Liver (tissue), 9 donors: ENCODE measurements around the gene DUT. TPM values are rescaled to one million over a fixed set of nuclear protein-coding genes. Genes with fewer than 3 reads are reported as not detected.

ENCODE experiments used
- DNase-seq: peaks from one replicate; pipeline ENCODE4 v3.0.0-alpha.2; 2017; ENCODE audit warnings: low spot score
- H3K27ac ChIP-seq, 2 donors: one replicate each; pipeline ENCODE4 v1.7.0; 2013; ENCODE audit warnings: inconsistent platforms in 2 of 2, low read length in 2 of 2, control low read depth in 1 of 2, low read depth in 1 of 2, mild to moderate bottlenecking in 1 of 2
- H3K27me3 ChIP-seq, 4 donors: one replicate each; pipeline versions ENCODE4 v1.6.1 to v1.7.0; 2013; ENCODE audit warnings: low read length in 3 of 4, inconsistent platforms in 1 of 4, mild to moderate bottlenecking in 1 of 4, moderate library complexity in 1 of 4; ENCODE audit not compliant: control insufficient read depth in 4 of 4, insufficient read depth in 4 of 4
- H3K36me3 ChIP-seq, 4 donors: one replicate each; pipeline versions ENCODE4 v1.6.1 to v1.7.0; 2013; ENCODE audit warnings: low read length in 3 of 4, mild to moderate bottlenecking in 3 of 4, low read depth in 1 of 4, moderate library complexity in 1 of 4; ENCODE audit not compliant: control insufficient read depth in 4 of 4, insufficient read depth in 3 of 4
- H3K4me1 ChIP-seq, 4 donors: one replicate each; pipeline versions ENCODE4 v1.6.1 to v1.7.0; 2013; ENCODE audit warnings: low read length in 3 of 4, mild to moderate bottlenecking in 3 of 4, moderate library complexity in 1 of 4; ENCODE audit not compliant: control insufficient read depth in 4 of 4, insufficient read depth in 4 of 4
- H3K4me3 ChIP-seq, 3 donors: one replicate each; pipeline versions ENCODE4 v1.6.1 to v1.7.0; 2013; ENCODE audit warnings: low read length in 3 of 3, control low read depth in 1 of 3, low read depth in 1 of 3, mild to moderate bottlenecking in 1 of 3
- H3K9ac ChIP-seq, 2 donors: one replicate each; pipeline ENCODE4 v1.7.0; 2013; ENCODE audit warnings: low read length in 2 of 2, mild to moderate bottlenecking in 2 of 2, moderate library complexity in 2 of 2, control low read depth in 1 of 2, low read depth in 1 of 2
- H3K9me3 ChIP-seq, 4 donors: one replicate each; pipeline versions ENCODE4 v1.6.1 to v1.7.0; 2013; ENCODE audit warnings: low read length in 3 of 4; ENCODE audit not compliant: control insufficient read depth in 4 of 4
- CTCF ChIP-seq: fragments of 150-350 bp; IDR thresholded peaks from 2 replicates; pipeline ENCODE4 v1.5.1; 2017; ENCODE audit warnings: improper control_type of control experiment, low read depth, low read length; ENCODE audit not compliant: missing input control
- EGR1 ChIP-seq, 2 donors: IDR thresholded peaks; 2 replicates each; pipeline ENCODE4 v1.6.1; 2016 to 2018; ENCODE audit warnings: antibody characterized with exemption in 2 of 2, low read depth in 2 of 2
- FOXA1 ChIP-seq: IDR thresholded peaks from 2 replicates; pipeline ENCODE4 v1.6.1; 2016; ENCODE audit warnings: antibody characterized with exemption
- FOXA2 ChIP-seq: IDR thresholded peaks from 2 replicates; pipeline ENCODE4 v1.6.1; 2016; ENCODE audit warnings: antibody characterized with exemption
- GABPA ChIP-seq, 2 donors: IDR thresholded peaks in 1 of 2; conservative IDR thresholded peaks in 1 of 2; 2 replicates each; pipeline ENCODE4 v1.6.1; 2016; ENCODE audit warnings: antibody characterized with exemption in 2 of 2, mild to moderate bottlenecking in 1 of 2, moderate library complexity in 1 of 2
- HNF4A ChIP-seq, 2 donors: conservative IDR thresholded peaks; 2 replicates each; pipeline ENCODE4 v1.6.1; 2016; ENCODE audit warnings: antibody characterized with exemption in 2 of 2, mild to moderate bottlenecking in 2 of 2
- HNF4G ChIP-seq: IDR thresholded peaks from 2 replicates; pipeline ENCODE4 v1.6.1; 2016; ENCODE audit warnings: antibody characterized with exemption
- JUND ChIP-seq, 2 donors: IDR thresholded peaks; 2 replicates each; pipeline ENCODE4 v1.6.1; 2016; ENCODE audit warnings: antibody characterized with exemption in 2 of 2
- NR2F2 ChIP-seq: IDR thresholded peaks from 2 replicates; pipeline ENCODE4 v1.6.1; 2016; ENCODE audit warnings: antibody characterized with exemption
- RAD21 ChIP-seq, 2 donors: IDR thresholded peaks; 2 replicates each; pipeline ENCODE4 v1.6.1; 2016; ENCODE audit warnings: antibody characterized with exemption in 2 of 2, mild to moderate bottlenecking in 2 of 2
- RXRA ChIP-seq, 2 donors: IDR thresholded peaks; 2 replicates each; pipeline ENCODE4 v1.6.1; 2017 to 2018; ENCODE audit warnings: antibody characterized with exemption in 2 of 2, mild to moderate bottlenecking in 1 of 2
- SP1 ChIP-seq: IDR thresholded peaks from 2 replicates; pipeline ENCODE4 v1.6.1; 2018; ENCODE audit warnings: antibody characterized with exemption, mild to moderate bottlenecking
- TAF1 ChIP-seq: conservative IDR thresholded peaks from 2 replicates; pipeline ENCODE4 v1.6.1; 2016; ENCODE audit warnings: antibody characterized with exemption, mild to moderate bottlenecking
- YY1 ChIP-seq: IDR thresholded peaks from 2 replicates; pipeline ENCODE4 v1.6.1; 2016; ENCODE audit warnings: antibody characterized with exemption, mild to moderate bottlenecking
- ZBTB33 ChIP-seq: IDR thresholded peaks from 2 replicates; pipeline ENCODE4 v1.6.1; 2016; ENCODE audit warnings: antibody characterized with exemption
- WGBS: extraction: QIAGEN DNeasy Blood & Tissue Kit; methylation state at CpG from one replicate; pipeline ENCODE4 v1.1.7; 2013; 5-methylcytosine and 5-hydroxymethylcytosine counted together
- polyA plus RNA-seq, 2 donors: library from polyadenylated mRNA; stranded (reverse) in 1 of 2; unstranded in 1 of 2; fragments of 200-250 nt in 1 of 2; fragments of >200 nt in 1 of 2; fragmentation: Nextera tagmentation in 1 of 2; extraction: Ambion mirVana in 1 of 2; gene quantifications; one replicate each; pipeline versions ENCODE4 v1.2.1 to v1.2.3, GENCODE V29; 2013 to 2015
- total RNA-seq, 2 donors: library from RNA; depleted of rRNA; stranded (reverse); fragments of >200 nt; gene quantifications; one replicate each; pipeline ENCODE4 v1.2.3, GENCODE V29; 2014
- TF ChIP-seq, protein P1 (sequence below): IDR thresholded peaks from 2 replicates; pipeline ENCODE4 v1.6.1; 2016; ENCODE audit warnings: antibody characterized with exemption
- TF ChIP-seq, protein P2 (sequence below): IDR thresholded peaks from 2 replicates; pipeline ENCODE4 v1.6.1; 2016; ENCODE audit warnings: antibody characterized with exemption, mild to moderate bottlenecking
- TF ChIP-seq, protein P3 (sequence below): IDR thresholded peaks from 2 replicates; pipeline ENCODE4 v1.6.1; 2016; ENCODE audit warnings: antibody characterized with exemption
- donor health status: healthy.
- donor health status: healthy.
- donor health status: healthy.
- donor health status: healthy.
- donor health status: healthy.

Gene DUT
- total and polyA plus RNA-seq, 4 donors: 12.8 to 58.7 (median 35.1) TPM

GRCh38 chr15:48300038-48300437 is 31.2 kb upstream of the DUT start:
- no peak overlapping the region for H3K9ac ChIP-seq
- peaks cover 0 to 3% (median 0%) of the 10 kb centered on the region in 4 donors for H3K9me3 ChIP-seq
- no peak overlapping the region for H3K4me3 ChIP-seq
- no peak overlapping the region for H3K27ac ChIP-seq
- DNase-seq: no peak
- WGBS: 86% methylated on average over 5 of the region's 5 CpGs
- H3K36me3 ChIP-seq: no peaks in the 10 kb centered on the region
- H3K27me3 ChIP-seq: no peaks in the 10 kb centered on the region
- H3K4me1 ChIP-seq: no peaks in the 10 kb centered on the region
- TF ChIP-seq HNF4A (conservative IDR thresholded peaks at IDR 0.05) (no peak), FOXA1 (no peak), ZBTB33 (no peak), SP1 (no peak), NR2F2 (no peak), JUND (IDR thresholded peaks at IDR 0.05) (no peak), GABPA (IDR thresholded peaks at IDR 0.05 in 1 of 2, conservative IDR thresholded peaks at IDR 0.05 in 1 of 2) (no peak)
- TF ChIP-seq, protein P1, sequence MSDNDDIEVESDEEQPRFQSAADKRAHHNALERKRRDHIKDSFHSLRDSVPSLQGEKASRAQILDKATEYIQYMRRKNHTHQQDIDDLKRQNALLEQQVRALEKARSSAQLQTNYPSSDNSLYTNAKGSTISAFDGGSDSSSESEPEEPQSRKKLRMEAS: no peak
- TF ChIP-seq, protein P2, sequence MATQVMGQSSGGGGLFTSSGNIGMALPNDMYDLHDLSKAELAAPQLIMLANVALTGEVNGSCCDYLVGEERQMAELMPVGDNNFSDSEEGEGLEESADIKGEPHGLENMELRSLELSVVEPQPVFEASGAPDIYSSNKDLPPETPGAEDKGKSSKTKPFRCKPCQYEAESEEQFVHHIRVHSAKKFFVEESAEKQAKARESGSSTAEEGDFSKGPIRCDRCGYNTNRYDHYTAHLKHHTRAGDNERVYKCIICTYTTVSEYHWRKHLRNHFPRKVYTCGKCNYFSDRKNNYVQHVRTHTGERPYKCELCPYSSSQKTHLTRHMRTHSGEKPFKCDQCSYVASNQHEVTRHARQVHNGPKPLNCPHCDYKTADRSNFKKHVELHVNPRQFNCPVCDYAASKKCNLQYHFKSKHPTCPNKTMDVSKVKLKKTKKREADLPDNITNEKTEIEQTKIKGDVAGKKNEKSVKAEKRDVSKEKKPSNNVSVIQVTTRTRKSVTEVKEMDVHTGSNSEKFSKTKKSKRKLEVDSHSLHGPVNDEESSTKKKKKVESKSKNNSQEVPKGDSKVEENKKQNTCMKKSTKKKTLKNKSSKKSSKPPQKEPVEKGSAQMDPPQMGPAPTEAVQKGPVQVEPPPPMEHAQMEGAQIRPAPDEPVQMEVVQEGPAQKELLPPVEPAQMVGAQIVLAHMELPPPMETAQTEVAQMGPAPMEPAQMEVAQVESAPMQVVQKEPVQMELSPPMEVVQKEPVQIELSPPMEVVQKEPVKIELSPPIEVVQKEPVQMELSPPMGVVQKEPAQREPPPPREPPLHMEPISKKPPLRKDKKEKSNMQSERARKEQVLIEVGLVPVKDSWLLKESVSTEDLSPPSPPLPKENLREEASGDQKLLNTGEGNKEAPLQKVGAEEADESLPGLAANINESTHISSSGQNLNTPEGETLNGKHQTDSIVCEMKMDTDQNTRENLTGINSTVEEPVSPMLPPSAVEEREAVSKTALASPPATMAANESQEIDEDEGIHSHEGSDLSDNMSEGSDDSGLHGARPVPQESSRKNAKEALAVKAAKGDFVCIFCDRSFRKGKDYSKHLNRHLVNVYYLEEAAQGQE: no peak

DNA sequence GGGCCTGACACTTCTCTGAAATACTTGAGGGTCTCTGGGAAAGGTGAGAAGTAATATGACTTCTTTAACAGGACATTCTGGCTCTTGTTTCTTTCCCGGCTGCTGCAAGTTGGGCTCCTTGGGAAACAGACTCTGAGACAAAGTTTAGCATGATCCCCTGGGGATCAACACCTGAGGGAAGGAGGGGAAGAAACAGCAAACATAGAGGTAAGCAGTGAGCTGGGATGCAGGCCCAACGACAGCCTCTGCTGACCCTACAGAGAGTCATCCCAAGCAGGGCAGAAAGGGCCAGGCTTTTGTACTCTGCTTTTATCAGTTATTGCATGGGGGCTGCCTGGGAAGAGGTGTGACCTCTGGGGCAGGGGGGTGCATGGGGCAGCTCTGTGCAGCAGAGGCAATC is 26.8 kb upstream of the DUT start:
- DNase-seq: no peak
- H3K9ac ChIP-seq: no peak overlapping the region
- H3K36me3 ChIP-seq: no peaks in the 10 kb centered on the region
- H3K27ac ChIP-seq: no peak overlapping the region
- no peak overlapping the region for H3K4me3 ChIP-seq
- WGBS: 49% methylated on average over 2 of the region's 2 CpGs
- H3K4me1 ChIP-seq: no peaks in the 10 kb centered on the region
- TF ChIP-seq, protein P1: no peak
- TF ChIP-seq CTCF: no peak
- no peak for TF ChIP-seq TAF1
- no peak for TF ChIP-seq FOXA1
- TF ChIP-seq HNF4G: no peak
- TF ChIP-seq FOXA2: no peak
- TF ChIP-seq EGR1 (IDR thresholded peaks at IDR 0.05; ENCODE audit: low read depth in 2 of 2): no peak
- TF ChIP-seq RXRA (IDR thresholded peaks at IDR 0.05): no peak
- no peak for TF ChIP-seq GABPA (IDR thresholded peaks at IDR 0.05 in 1 of 2, conservative IDR thresholded peaks at IDR 0.05 in 1 of 2)
- TF ChIP-seq NR2F2: no peak
- no peak for TF ChIP-seq HNF4A (conservative IDR thresholded peaks at IDR 0.05)
- no peak for TF ChIP-seq JUND (IDR thresholded peaks at IDR 0.05)
- TF ChIP-seq, protein P2: no peak
- TF ChIP-seq SP1: no peak
- TF ChIP-seq YY1: no peak
- no peak for TF ChIP-seq ZBTB33
- no peak for TF ChIP-seq RAD21 (IDR thresholded peaks at IDR 0.05)
- TF ChIP-seq, protein P3, sequence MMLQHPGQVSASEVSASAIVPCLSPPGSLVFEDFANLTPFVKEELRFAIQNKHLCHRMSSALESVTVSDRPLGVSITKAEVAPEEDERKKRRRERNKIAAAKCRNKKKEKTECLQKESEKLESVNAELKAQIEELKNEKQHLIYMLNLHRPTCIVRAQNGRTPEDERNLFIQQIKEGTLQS: no peak
- peaks cover 0 to 3% (median 0%) of the 10 kb centered on the region in 4 donors for H3K9me3 ChIP-seq
- H3K27me3 ChIP-seq: no peaks in the 10 kb centered on the region
